HepG2 (cell line): ENCODE data around the gene DOCK9.

Experiments
- IKZF5 ChIP-seq: IDR thresholded peaks from 2 replicates; pipeline ENCODE4 v1.6.1; 2018; ENCODE audit warnings: missing genetic modification reagents, mild to moderate bottlenecking, missing compliant biosample characterization
- MLXIP ChIP-seq: sonication (generic); formaldehyde crosslinking; IDR thresholded peaks from 2 replicates; pipeline ENCODE4 v1.9.0; 2021; ENCODE audit warnings: missing genetic modification reagents, borderline replicate concordance
- RBM22 ChIP-seq: fragments of 200-400 bp; formaldehyde crosslinking; optimal IDR thresholded peaks from 2 replicates; pipeline ENCODE3; 2017; ENCODE audit warnings: mild to moderate bottlenecking, low read length, moderate library complexity
- ZNF343 ChIP-seq: sonication (generic); formaldehyde crosslinking; IDR thresholded peaks from 2 replicates; pipeline ENCODE4 v1.4.0; 2020; ENCODE audit warnings: mild to moderate bottlenecking, missing genetic modification reagents
- ZNF713 ChIP-seq: sonication (generic); formaldehyde crosslinking; IDR thresholded peaks from 2 replicates; pipeline ENCODE4 v1.4.0; 2020; ENCODE audit warnings: mild to moderate bottlenecking, missing genetic modification reagents

- no peak for TF ChIP-seq ZNF343 (CRISPR knock-in tag)
- TF ChIP-seq IKZF5 (CRISPR knock-in tag) = no peak
- no peak for TF ChIP-seq ZNF713 (CRISPR knock-in tag)
- TF ChIP-seq MLXIP = no peak
- TF ChIP-seq RBM22 = no peak
Observed at GRCh38 chr13:98918771-98919170, 59.1 kb downstream of the DOCK9 start.
